Epithelial cell of esophagus (primary cell): ENCODE results near the gene ADRA2B.

ENCODE experiments used
- DNase-seq: peaks from one replicate; pipeline ENCODE4 v3.0.0; 2010; ENCODE audit warnings: low read depth
- H3K4me3 ChIP-seq: 2 replicates; pipeline ENCODE4 v1.5.1; 2011; ENCODE audit warnings: mild to moderate bottlenecking, low read length, control low read depth
- TF ChIP-seq, protein P1 (sequence below): IDR thresholded peaks from 2 replicates; pipeline ENCODE4 v1.5.1; 2011; ENCODE audit warnings: low read depth, mild to moderate bottlenecking, low read length, control low read depth, inconsistent platforms; ENCODE audit not compliant: insufficient read depth; ENCODE audit errors: missing control alignments

Gene ADRA2B

GRCh38 chr2:96109931-96110511 is 6.3 kb downstream of the ADRA2B start:
- TF ChIP-seq, protein P1, sequence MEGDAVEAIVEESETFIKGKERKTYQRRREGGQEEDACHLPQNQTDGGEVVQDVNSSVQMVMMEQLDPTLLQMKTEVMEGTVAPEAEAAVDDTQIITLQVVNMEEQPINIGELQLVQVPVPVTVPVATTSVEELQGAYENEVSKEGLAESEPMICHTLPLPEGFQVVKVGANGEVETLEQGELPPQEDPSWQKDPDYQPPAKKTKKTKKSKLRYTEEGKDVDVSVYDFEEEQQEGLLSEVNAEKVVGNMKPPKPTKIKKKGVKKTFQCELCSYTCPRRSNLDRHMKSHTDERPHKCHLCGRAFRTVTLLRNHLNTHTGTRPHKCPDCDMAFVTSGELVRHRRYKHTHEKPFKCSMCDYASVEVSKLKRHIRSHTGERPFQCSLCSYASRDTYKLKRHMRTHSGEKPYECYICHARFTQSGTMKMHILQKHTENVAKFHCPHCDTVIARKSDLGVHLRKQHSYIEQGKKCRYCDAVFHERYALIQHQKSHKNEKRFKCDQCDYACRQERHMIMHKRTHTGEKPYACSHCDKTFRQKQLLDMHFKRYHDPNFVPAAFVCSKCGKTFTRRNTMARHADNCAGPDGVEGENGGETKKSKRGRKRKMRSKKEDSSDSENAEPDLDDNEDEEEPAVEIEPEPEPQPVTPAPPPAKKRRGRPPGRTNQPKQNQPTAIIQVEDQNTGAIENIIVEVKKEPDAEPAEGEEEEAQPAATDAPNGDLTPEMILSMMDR = no peak
- DNase-seq = no peak
- no peak overlapping the region for H3K4me3 ChIP-seq

- TF ChIP-seq, protein P1 = no peak
- no peak overlapping the region for H3K4me3 ChIP-seq
- no peak for DNase-seq
Observed at GRCh38 chr2:96109361-96109680, 7.0 kb downstream of the ADRA2B start.

DNA sequence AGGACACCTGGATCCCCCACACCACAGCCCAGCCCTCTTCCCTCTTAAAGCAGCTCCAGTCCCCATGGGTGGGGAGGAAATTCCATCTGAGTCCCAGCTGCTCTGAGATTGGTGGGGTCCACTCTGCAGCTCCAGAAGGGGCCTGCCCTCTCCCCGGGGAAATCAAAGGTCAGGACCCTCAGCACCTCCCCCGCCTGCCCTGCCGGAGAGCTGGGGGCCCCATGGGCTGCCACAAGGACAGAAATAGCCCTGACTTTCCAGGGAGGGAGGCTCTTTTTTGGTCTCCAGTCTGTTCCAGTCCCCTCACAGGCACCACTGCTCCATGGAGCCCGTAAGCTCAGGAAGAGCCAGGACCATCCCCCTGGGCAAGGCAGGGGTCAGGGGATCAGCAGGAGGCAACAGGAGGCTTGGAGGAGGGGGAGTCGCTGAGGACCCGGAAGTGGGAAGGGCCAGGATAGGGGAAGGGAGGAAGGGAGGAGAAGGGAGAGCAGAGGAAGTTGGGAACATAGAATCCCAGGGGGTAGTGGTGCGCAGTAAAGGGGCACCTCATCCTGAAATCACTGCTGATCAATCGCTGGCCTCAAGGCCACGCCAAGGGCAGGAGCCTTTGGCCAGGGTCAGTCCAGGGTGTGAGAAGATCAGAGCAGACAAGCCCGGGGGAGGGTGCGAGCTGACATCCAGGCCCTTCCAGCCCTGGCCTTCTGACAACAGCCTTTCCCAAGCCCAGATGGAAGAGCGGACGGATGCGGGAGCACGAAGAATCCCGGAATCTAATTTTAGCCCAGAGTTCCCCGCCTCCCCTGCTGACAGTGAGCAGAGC is 7.6 kb downstream of the ADRA2B start:
- TF ChIP-seq, protein P1 = no peak
- DNase-seq = no peak
- H3K4me3 ChIP-seq = no peak overlapping the region

DNA sequence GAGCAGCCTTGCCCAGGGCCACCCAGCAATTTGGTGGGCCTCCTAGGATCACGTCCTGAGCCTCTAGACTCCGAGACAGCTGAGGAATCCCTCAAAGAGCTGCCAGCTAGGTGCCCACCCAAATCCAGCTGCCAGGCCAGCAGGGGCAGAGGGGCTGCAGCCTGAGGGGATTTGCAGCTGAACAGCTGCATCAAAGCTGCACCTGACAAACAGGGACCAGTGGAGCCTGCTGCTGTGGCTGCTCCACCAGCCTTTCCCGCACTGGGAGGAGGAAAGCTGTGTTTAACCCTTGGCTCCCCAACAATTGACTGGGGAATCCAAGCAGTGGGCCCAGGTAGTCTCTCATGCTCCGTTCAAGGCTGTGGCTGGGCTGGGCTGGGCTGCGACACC is 8.2 kb downstream of the ADRA2B start:
- TF ChIP-seq, protein P1 = no peak
- no peak overlapping the region for H3K4me3 ChIP-seq
- no peak for DNase-seq

GRCh38 chr2:96107708-96108065 is 8.7 kb downstream of the ADRA2B start:
- TF ChIP-seq, protein P1 = no peak
- no peak overlapping the region for H3K4me3 ChIP-seq
- no peak for DNase-seq

DNA sequence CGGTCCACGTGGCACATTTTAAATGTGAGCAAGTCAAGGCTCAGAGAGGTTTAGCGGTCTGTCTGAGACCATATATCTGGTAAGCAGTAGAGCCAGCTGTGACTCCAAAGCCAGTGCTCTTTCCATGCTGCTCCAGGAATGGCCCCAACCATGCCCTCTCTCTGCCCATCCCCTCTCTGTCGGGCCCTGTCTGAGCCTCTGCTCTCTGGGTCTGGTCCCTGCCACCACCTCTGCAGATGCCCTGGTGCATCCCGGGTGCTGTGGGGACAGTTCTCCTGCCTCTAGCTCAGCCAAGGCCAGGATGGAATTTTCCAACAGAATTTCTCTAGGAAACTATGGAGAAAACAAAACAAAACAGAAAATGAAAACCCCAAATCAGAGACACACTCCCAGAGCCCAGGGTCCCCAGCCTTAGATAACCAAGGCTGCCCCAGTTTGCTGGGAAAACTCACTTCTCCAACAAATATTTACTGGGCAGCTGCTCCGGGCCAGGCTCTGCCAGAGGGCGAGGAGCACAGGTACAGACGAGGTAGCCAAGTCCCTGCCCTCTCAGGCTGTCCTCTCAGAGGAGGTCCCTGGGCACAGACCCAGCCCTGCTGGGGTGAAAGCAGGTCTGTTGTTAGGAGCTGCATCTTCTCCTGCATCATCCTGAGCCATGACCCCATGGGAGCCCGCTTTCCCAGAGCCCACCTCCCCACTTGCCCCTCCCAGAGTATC is 9.2 kb downstream of the ADRA2B start:
- DNase-seq = no peak
- TF ChIP-seq, protein P1 = no peak
- no peak overlapping the region for H3K4me3 ChIP-seq
